Esophagus squamous epithelium (tissue), 4 donors: ENCODE results near the gene MBP.

Experiments
- CTCF ChIP-seq, 6 experiments: fragments of 450-650 bp in 4 of 6; fragments of 200-600 bp in 2 of 6; sonication (generic) in 2 of 6; IDR thresholded peaks; one replicate each; pipeline ENCODE4 v1.5.1; 2016 to 2019; ENCODE audit warnings: antibody characterized with exemption in 6 of 6, mild to moderate bottlenecking in 4 of 6, moderate library complexity in 4 of 6
- POLR2A ChIP-seq, 4 donors: fragments of 450-650 bp; IDR thresholded peaks; one replicate each; pipeline ENCODE4 v1.6.1; 2017; ENCODE audit warnings: antibody characterized with exemption in 4 of 4, mild to moderate bottlenecking in 4 of 4, moderate library complexity in 3 of 4

GRCh38 chr18:77078690-77079070, 53.9 kb downstream of the MBP start:
- TF ChIP-seq CTCF (IDR thresholded peaks at IDR 0.05) (no peak), POLR2A (IDR thresholded peaks at IDR 0.05) (no peak)
